GM21367 (cell line): ENCODE results near the gene KIR2DL3.
"Not testable (repeated sequence)": the region's sequence is repeated elsewhere in the genome, so short reads cannot be mapped to it uniquely, and the experiment has no call there.

Experiments
- ATAC-seq: cut with Tn5 transposase; IDR thresholded peaks from one replicate; pipeline ENCODE4 v1.9.1; 2021; ENCODE audit not compliant: unreplicated experiment

The KIR2DL3 gene

GRCh38 chr19:54738306-54738705 lies at the start of gene KIR2DL3:
Gene KIR2DL3, plus strand, starts transcription at chr19:54738513. Its CDS starts 33 bp downstream, at chr19:54738546.
- ATAC-seq, result not testable (repeated sequence)

DNA sequence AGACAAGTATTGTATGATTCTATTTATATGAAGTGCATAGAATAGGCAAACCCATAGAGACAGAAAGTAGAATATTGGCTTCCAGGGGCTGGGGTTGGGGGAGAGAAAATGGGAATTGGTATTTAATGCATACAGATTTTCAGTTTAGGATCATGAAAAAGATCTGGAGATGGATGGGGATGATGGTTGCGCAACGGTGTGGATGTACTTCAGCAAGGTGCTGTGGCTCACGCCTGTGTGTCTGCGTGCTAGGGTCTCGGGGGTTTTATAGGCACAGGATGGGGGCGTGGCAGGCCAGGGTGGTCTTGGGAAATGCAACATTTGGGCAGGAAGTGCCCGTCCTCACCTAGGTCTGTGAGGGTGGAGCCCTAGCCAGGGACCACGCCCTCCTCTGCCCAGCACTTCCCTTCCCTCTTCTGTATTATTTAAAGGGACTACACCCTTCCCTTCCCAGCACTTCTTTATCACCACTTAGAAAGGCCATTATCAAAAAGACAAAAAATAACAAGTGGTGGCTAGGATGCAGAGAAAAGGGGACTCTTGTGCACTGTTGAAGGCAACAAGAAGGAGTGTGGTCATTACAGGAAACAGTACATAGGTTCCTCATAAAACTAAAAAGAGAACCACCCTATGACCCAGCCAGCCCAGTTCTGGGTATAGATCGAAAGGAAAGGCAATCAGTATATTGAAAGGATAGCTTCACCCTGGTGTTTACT lies 46.6 kb upstream of the KIR2DL3 start:
- no peak for ATAC-seq

- no peak for ATAC-seq
Observed at GRCh38 chr19:54692298-54692615, 46.1 kb upstream of the KIR2DL3 start.

DNA sequence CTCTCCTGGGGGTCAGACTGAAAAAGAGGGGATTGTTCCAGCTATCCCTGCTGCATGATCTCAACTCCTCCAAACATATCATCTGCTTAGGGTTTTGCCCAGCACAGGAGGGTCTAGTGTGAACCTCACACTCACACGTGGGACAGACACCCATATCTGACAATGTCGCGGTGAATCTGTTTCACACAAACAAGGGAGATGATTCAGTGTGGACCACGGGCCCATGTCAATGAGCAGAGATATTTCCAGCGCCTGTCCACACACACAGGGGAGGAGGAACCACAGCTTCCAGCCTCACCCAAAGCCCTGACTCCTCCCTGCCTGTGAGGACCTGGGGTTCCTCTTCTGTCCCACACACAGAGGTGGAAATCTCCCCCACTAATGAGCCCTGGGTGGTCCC lies 43.7 kb upstream of the KIR2DL3 start:
- ATAC-seq, result no peak

DNA sequence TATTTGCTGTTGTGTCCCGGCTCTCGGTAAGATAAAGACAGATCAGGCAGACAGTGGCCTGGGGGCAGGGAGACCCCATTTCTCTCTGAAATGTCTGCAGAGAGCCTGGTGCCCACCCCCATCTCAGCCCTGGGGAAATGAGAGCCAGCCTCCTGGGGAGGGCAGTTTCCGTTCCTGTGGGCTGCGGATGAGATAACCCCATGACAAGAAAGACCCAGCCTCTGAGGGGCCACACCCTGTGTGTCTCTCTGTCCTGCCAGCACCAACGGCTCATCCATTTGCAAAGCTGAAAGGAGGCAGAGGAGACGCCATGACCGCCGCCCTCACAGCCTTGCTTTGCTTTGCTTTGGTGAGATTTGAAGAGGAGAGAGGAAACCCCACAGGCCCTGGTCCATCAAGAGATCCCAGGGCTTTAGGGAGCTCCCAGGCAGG lies 42.2 kb upstream of the KIR2DL3 start:
- no peak for ATAC-seq

DNA sequence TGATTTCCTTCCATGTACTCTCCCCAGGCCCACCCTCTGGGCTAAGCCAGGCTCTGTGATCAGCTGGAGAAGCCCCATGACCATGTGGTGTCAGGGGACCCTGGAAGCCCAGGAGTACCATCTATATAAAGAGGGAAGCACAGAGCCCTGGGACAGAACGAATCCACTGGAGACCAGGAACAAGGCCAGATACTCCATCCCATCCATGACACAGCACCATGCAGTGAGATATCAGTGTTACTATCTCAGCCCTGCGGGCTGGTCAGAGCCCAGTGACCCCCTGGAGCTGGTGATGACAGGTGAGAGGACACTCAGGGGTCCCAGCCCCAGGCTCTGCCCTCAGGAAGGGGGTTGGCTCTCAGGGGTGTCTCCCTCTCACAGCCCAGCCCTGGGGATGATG lies 41.5 kb upstream of the KIR2DL3 start:
- ATAC-seq, result no peak

DNA sequence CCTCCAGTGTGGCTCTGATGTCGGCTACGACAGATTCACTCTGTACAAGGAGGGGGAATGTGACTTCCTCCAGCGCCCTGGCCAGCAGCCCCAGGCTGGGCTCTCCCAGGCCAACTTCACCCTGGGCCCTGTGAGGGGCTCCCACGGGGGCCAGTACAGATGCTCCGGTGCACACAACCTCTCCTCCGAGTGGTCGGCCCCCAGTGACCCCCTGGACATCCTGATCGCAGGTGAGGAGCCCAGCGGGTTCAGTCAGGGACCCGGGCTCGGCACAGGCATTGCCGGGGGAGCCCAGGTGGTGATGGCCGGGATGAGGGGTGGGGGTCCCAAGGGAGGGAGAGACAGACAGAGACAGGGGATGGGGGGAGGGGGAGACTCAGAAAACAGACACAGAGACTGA lies 40.6 kb upstream of the KIR2DL3 start:
- not testable (repeated sequence) for ATAC-seq

GRCh38 chr19:54704928-54705327 lies 33.4 kb upstream of the KIR2DL3 start:
- no peak for ATAC-seq

- ATAC-seq, result no peak
Observed at GRCh38 chr19:54707962-54708361, 30.4 kb upstream of the KIR2DL3 start.

DNA sequence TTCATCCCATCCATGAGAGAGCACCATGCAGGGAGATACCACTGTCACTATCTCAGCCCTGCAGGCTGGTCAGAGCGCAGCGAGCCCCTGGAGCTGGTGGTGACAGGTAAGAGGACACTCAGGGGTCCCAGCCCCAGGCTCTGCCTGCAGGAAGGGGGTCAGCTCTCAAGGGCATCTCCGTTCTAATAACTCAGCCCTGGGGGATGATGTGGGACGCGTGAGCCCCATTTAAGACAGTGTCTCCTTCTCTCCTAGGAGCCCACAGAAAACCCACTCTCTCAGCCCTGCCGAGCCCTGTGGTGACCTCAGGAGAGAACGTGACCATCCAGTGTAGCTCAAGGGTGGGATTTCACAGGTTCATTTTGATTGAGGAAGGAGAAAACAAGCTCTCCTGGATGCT lies 29.5 kb upstream of the KIR2DL3 start:
- ATAC-seq, result no peak

- ATAC-seq, result no peak
Observed at GRCh38 chr19:54709212-54709948, 28.9 kb upstream of the KIR2DL3 start.

DNA sequence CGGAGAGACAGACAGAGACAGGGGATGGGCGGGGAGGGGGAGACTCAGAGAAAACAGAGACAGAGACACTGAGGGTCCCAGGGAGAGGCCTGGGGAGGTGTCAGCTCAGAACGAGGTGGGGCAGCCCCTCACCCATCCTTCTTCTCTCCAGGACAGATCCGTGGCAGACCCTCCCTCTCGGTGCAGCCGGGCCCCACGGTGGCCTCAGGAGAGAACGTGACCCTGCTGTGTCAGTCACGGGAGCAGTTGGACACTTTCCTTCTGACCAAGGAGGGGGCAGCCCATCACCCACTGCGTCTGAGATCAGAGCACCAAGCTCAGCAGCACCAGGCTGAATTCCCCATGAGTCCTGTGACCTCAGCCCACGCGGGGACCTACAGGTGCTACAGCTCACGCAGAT lies 28.4 kb upstream of the KIR2DL3 start:
- ATAC-seq, result not testable (repeated sequence)

GRCh38 chr19:54724142-54724541 lies 14.2 kb upstream of the KIR2DL3 start, which contains the start of gene KIR3DL3:
Gene KIR3DL3, plus strand, starts transcription at chr19:54724442. Its CDS starts 55 bp downstream, at chr19:54724497.
- ATAC-seq, result no peak

DNA sequence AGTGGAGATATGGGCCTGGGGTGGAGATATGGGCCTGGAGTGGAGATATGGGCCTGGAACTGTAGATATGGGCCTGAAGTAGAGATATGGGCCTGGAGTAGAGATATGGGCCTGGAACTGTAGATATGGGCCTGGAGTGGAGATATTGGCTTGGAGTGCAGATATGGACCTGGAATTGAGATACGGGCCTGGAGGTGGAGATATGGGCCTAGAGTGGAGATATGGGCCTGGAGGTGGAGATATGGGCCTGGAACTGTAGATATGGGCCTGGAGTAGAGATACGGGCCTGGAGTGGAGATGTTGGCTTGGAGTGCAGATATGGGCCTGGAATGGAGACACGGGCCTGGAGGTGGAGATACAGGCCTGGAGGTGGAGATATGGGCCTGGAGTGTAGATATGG lies 13.7 kb upstream of the KIR2DL3 start:
- no peak for ATAC-seq

DNA sequence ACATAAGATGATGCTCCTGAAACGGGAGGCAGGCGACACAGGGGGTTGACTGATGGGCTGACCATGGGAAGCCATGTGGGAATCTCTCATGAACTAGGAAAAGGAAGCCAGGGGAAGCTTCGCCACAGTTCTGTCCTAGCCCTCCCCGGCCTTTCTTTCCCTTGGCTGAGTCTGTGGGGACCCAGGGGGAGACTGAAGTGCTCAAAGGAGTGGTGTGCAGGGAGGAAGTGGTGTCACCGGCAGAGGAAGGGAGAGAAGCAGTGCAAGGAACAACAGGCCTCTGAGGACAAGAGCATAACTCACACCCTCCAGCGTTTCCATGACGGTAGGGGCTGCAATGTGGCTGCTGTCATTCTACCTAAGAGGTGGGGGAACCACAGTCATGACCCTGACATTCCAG lies 13.0 kb upstream of the KIR2DL3 start:
- no peak for ATAC-seq

- no peak for ATAC-seq
Observed at GRCh38 chr19:54727562-54727961, 10.8 kb upstream of the KIR2DL3 start.

DNA sequence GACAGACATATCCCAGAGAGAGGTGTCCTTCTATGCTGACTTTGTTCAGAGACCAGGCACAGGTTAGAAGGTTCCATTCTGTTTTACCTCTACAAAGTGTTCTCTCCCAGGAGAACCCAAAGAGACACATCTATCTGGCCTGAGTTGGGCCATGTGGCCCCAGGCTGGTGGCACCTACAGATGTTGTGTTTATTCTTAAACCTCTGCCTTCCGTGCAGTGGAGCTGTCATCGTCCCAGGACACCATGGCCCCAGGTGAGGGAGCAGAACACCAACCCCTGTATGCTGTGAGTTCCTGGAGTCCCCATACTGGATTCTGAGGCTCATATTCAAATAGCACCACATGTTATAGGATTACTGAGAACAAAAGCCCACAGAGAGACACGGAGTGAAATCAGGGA lies 10.1 kb upstream of the KIR2DL3 start:
- no peak for ATAC-seq

DNA sequence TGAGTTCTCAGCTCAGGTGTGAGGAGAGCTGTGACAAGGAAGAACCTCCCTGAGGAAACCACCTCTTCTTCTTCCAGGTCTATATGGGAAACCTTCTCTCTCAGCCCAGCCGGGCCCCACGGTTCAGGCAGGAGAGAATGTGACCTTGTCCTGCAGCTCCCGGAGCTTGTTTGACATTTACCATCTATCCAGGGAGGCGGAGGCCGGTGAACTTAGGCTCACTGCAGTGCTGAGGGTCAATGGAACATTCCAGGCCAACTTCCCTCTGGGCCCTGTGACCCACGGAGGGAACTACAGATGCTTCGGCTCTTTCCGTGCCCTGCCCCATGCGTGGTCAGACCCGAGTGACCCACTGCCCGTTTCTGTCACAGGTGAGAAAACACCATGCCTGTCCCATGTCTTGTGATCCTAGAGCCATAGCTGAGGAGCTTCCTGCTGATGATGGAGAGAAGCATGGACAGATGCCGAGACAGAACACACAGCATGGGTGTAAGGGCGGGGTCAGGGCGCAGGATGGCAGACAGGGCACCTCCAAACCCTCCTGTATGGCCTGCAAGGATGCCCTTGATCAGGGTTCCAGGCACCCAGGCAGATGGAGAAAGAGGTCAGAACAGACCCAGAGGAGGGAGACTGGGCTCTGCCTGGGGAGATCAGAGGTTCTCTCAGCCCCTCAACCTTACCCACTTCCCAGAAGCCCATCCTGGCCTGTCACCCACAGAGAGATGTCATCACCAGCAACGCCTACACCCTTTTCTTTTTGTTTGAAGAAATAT lies 8.7 kb upstream of the KIR2DL3 start:
- ATAC-seq, result no peak

GRCh38 chr19:54731191-54731590 lies 7.1 kb upstream of the KIR2DL3 start:
- ATAC-seq, result no peak

- ATAC-seq, result no peak
Observed at GRCh38 chr19:54738715-54739114, 402 bp downstream of the KIR2DL3 start.

GRCh38 chr19:54739587-54740497 lies 1.5 kb downstream of the KIR2DL3 start:
- ATAC-seq, result no peak
